ENCODE results near the gene CCDC7.
"Not testable (repeated sequence)": the region's sequence is repeated elsewhere in the genome, so short reads cannot be mapped to it uniquely, and the experiment has no call there.

CCDC7 gene

DNA sequence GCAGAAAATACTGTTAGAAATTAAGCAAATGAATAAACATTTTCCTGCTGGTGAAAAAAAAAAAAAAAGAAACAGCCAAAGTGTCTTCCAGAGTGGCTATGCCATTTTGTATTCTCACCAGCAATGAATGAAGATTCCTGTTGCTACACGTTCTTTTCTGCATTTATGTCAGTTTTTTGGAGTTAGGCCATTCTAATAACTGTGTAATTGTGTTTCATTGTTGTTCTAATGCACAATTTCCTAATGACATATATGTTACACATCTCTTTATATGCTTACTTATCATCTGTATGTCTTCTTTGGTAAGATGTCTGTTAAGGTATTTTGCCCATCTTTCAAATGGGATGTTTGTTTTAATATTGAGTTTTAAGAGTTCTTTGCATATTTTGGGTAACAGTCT, 298.4 kb downstream of the CCDC7 start:
- Histone ChIP-seq H3K27me3 (ENCODE audit: control insufficient read depth, insufficient read depth, low read length) (no peaks in the 10 kb centered on the region), H3K4me2 (ENCODE audit: low read length) (no peak overlapping the region), H3K4me1 (ENCODE audit: control insufficient read depth, insufficient read depth, low read length) (no peaks in the 10 kb centered on the region), H3K9me3 (replicated peaks; ENCODE audit: low read length) (no peaks in the 10 kb centered on the region), H3K9ac (ENCODE audit: low read depth, low read length) (no peak overlapping the region), H3K36me3 (ENCODE audit: insufficient read depth, low read length) (no peaks in the 10 kb centered on the region), H3K4me3 (ENCODE audit: low read length) (no peak overlapping the region)

DNA sequence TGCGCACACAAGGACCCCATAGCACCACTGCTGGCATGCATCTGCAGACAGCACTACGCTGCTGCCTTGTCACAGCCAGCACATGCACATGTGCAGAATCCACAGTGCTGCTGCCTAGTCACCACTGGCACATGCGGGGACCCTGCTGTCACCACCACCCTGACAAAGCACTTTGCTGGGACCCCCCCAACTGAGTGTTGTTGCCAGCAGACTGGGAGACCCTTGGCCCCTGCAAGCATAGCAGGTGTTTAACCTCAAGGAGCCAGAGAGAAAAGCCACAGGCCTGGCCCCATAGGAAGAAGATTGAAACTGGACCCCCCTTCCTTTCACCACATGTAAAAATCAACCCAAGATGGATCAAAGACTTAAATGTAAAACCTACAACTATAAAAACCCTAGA, 300.9 kb downstream of the CCDC7 start:
- Histone ChIP-seq H3K36me3 (ENCODE audit: insufficient read depth, low read length) (no peaks in the 10 kb centered on the region), H3K4me3 (ENCODE audit: low read length) (no peak overlapping the region), H3K4me1 (ENCODE audit: control insufficient read depth, insufficient read depth, low read length) (no peaks in the 10 kb centered on the region), H3K9ac (ENCODE audit: low read depth, low read length) (no peak overlapping the region), H3K27me3 (ENCODE audit: control insufficient read depth, insufficient read depth, low read length) (no peaks in the 10 kb centered on the region), H3K9me3 (replicated peaks; ENCODE audit: low read length) (no peaks in the 10 kb centered on the region), H3K4me2 (ENCODE audit: low read length) (no peak overlapping the region)

DNA sequence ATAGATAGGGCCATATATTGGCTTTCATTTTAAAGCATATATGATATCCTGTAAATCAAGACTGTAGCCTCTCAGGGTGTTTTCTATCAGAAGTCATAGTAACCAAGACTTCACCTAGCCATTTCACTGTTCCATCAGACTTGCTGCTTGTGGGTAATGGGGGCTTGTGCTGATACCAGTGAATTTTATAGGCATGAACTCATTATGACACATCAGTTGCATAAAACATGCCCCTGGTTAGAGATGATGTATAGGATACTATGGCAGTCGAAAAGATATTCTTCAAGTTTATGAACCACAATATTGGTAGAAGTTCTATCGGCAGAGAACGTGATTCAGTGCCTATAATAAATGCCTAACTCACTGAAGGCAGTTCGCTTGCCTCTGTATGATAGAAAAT, 305.6 kb downstream of the CCDC7 start:
- Histone ChIP-seq H3K4me2 (ENCODE audit: low read length) (no peak overlapping the region), H3K9ac (ENCODE audit: low read depth, low read length) (no peak overlapping the region), H3K4me1 (ENCODE audit: control insufficient read depth, insufficient read depth, low read length) (no peaks in the 10 kb centered on the region), H3K9me3 (replicated peaks; ENCODE audit: low read length) (no peaks in the 10 kb centered on the region), H3K36me3 (ENCODE audit: insufficient read depth, low read length) (no peaks in the 10 kb centered on the region), H3K4me3 (ENCODE audit: low read length) (no peak overlapping the region), H3K27me3 (ENCODE audit: control insufficient read depth, insufficient read depth, low read length) (no peaks in the 10 kb centered on the region)

DNA sequence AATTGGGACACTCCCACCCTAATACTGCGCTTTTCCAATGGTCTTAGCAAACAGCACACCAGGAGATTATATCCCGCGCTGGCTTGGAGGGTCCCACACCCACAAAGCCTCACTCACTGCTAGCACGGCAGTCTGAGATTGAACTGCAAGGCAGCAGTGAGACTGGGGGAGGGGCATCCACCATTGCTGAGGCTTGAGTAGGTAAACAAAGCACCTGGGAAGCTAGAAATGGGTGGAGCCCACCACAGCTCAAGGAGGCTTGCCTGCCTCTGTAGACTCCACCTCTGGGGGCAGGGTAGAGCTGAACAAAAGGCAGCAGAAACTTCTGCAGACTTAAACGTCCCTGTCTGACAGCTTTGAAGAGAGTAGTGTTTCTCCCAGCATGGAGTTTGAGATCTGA, 309.0 kb downstream of the CCDC7 start:
- H3K4me1 ChIP-seq (ENCODE audit: control insufficient read depth, insufficient read depth, low read length); H3K9ac ChIP-seq (ENCODE audit: low read depth, low read length); H3K27me3 ChIP-seq (ENCODE audit: control insufficient read depth, insufficient read depth, low read length); H3K4me2 ChIP-seq (ENCODE audit: low read length); H3K36me3 ChIP-seq (ENCODE audit: insufficient read depth, low read length); H3K4me3 ChIP-seq (ENCODE audit: low read length); H3K9me3 ChIP-seq (replicated peaks; ENCODE audit: low read length): not testable (repeated sequence)

DNA sequence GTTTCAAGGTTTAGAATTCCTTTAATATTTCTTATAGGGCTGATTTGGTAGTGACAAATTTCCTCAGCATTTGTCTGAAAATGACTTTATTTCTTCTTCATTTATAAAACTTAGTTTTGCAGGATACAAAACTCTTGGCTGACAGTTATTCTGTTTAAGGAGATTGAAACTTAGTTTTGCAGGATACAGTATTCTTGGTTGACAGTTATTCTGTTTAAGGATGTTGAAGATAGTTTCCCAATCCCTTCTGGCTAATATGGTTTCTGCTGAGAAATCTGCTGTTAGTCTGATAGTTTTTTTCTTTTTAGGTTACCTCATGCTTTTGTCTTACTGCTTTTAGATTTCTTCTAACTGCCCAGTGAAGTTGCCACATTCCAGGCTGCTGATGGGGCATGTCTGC, 325.3 kb downstream of the CCDC7 start:
- H3K4me2 ChIP-seq (ENCODE audit: low read length) = no peak overlapping the region
- no peaks in the 10 kb centered on the region for H3K36me3 ChIP-seq (ENCODE audit: insufficient read depth, low read length)
- no peak overlapping the region for H3K4me3 ChIP-seq (ENCODE audit: low read length)
- H3K9me3 ChIP-seq (replicated peaks; ENCODE audit: low read length) = peaks cover 9% of the 10 kb centered on the region
- no peak overlapping the region for H3K9ac ChIP-seq (ENCODE audit: low read depth, low read length)
- no peaks in the 10 kb centered on the region for H3K27me3 ChIP-seq (ENCODE audit: control insufficient read depth, insufficient read depth, low read length)
- H3K4me1 ChIP-seq (ENCODE audit: control insufficient read depth, insufficient read depth, low read length) = no peaks in the 10 kb centered on the region

DNA sequence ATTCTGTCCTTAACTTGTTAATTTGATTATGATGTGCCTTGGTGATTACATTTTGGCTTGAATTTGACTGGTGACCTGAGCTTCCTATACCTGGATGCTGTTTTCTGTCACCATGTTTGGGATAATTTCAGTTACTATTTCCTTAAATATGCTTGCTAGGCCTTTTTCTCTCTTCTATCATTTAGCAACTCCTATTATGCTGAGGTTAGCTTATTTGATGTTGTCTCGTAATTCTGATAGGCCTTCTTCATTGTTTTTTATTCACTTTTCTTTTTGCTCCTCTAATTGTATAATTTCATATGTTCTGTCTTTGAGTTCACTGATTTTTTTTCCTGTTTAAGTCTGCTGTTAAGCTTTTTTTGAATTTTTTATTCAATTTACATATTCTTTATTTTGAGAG, 327.2 kb downstream of the CCDC7 start:
- Histone ChIP-seq H3K4me1 (ENCODE audit: control insufficient read depth, insufficient read depth, low read length) (no peaks in the 10 kb centered on the region), H3K9ac (ENCODE audit: low read depth, low read length) (no peak overlapping the region), H3K4me2 (ENCODE audit: low read length) (no peak overlapping the region), H3K9me3 (replicated peaks; ENCODE audit: low read length) (peaks cover 9% of the 10 kb centered on the region), H3K4me3 (ENCODE audit: low read length) (no peak overlapping the region), H3K36me3 (ENCODE audit: insufficient read depth, low read length) (no peaks in the 10 kb centered on the region), H3K27me3 (ENCODE audit: control insufficient read depth, insufficient read depth, low read length) (no peaks in the 10 kb centered on the region)

DNA sequence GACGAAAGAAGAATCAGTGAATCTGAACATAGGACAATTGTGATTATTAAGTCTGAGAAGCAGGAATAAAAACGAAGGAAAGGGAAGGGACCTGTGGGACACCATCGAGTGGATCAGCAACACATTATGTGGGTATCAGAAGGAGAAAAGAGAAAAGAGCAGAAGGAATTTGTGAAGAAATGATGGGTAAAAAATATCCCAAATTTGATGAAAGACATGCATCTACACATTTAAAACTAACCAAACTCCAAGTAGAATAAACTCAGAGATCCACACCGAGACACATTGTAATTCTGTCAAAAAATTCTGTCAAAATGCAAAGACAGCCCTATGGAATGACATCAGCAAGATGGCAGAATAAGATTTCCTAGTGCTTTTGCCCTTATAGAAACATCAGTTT, 341.0 kb downstream of the CCDC7 start:
- H3K27me3 ChIP-seq (ENCODE audit: control insufficient read depth, insufficient read depth, low read length) = no peaks in the 10 kb centered on the region
- H3K4me1 ChIP-seq (ENCODE audit: control insufficient read depth, insufficient read depth, low read length) = no peaks in the 10 kb centered on the region
- H3K4me3 ChIP-seq (ENCODE audit: low read length) = no peak overlapping the region
- no peak overlapping the region for H3K4me2 ChIP-seq (ENCODE audit: low read length)
- H3K9ac ChIP-seq (ENCODE audit: low read depth, low read length) = no peak overlapping the region
- H3K36me3 ChIP-seq (ENCODE audit: insufficient read depth, low read length) = no peaks in the 10 kb centered on the region
- H3K9me3 ChIP-seq (replicated peaks; ENCODE audit: low read length) = no peaks in the 10 kb centered on the region

DNA sequence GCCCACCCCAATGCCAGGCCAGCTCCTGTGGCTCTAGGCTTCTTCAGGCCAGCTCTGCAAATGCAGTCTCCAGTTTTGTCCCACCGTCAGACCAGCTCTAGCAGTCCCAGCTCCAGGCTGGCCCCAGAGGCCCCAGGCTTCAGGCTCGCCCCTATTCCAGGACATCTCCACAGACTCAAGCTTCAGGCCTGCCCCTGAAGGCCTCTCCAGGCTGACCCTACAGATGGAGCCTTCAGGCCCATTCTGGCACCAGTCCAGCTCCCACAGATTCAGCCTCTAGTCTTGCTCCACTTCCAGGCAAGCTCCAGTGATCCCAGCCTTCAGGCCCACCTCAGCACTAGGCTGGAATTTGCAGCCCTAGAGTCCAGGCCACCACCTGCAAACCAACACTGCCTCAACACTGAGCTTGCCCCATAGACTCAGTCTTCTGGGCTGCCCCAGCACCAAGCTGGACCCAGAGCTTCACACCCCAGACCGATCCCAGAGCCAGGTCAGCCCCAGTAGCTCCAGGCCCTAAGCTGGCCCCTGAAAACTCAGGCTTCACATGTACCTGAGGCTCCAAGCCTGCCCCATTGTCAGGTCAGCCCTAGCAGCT, 341.8 kb downstream of the CCDC7 start:
- no peaks in the 10 kb centered on the region for H3K36me3 ChIP-seq (ENCODE audit: insufficient read depth, low read length)
- H3K9ac ChIP-seq (ENCODE audit: low read depth, low read length) = no peak overlapping the region
- no peaks in the 10 kb centered on the region for H3K9me3 ChIP-seq (replicated peaks; ENCODE audit: low read length)
- no peaks in the 10 kb centered on the region for H3K27me3 ChIP-seq (ENCODE audit: control insufficient read depth, insufficient read depth, low read length)
- no peaks in the 10 kb centered on the region for H3K4me1 ChIP-seq (ENCODE audit: control insufficient read depth, insufficient read depth, low read length)
- no peak overlapping the region for H3K4me3 ChIP-seq (ENCODE audit: low read length)
- H3K4me2 ChIP-seq (ENCODE audit: low read length) = no peak overlapping the region

DNA sequence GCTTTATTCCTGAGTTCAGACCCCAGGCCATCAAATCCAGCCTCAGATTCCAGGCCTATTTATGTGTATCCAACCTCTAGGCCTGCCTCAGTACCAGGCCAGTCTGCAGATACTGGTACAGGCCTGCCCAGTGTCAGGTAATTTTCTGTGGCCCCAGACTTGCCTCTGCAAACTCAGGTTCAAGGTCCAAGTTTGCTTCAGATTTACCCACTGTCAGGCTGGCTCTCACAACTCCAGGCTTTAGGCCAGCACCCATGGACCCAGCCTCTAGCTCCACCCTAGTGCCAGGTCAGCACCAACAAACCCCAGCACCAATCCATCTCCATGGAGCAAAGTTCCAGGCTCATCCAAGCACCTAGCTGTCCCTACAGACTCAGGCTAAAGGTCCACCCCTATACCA, 342.4 kb downstream of the CCDC7 start:
- H3K4me2 ChIP-seq (ENCODE audit: low read length) = no peak overlapping the region
- H3K4me1 ChIP-seq (ENCODE audit: control insufficient read depth, insufficient read depth, low read length) = no peaks in the 10 kb centered on the region
- no peak overlapping the region for H3K9ac ChIP-seq (ENCODE audit: low read depth, low read length)
- H3K4me3 ChIP-seq (ENCODE audit: low read length) = no peak overlapping the region
- no peaks in the 10 kb centered on the region for H3K27me3 ChIP-seq (ENCODE audit: control insufficient read depth, insufficient read depth, low read length)
- H3K36me3 ChIP-seq (ENCODE audit: insufficient read depth, low read length) = no peaks in the 10 kb centered on the region
- no peaks in the 10 kb centered on the region for H3K9me3 ChIP-seq (replicated peaks; ENCODE audit: low read length)

DNA sequence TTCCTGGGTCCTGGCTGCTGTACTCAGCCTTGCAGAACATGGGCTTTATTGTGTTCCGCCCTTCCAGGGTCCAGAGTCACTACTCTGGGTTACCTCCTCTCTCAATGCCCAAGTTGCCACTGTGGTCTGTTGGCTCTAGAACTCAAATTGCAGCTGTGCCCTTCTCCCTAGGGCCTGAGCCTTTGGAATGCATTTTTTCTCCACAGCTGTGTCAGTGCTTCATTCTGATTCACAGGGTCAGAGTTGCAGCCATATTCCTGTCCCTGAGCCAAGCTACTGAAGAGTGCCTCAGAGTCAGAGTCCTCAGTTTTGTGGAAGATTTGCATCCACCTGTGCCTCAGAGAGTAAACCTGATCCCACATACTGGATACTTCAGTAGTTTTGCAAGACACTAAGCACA, 344.5 kb downstream of the CCDC7 start:
- no peak overlapping the region for H3K4me2 ChIP-seq (ENCODE audit: low read length)
- H3K36me3 ChIP-seq (ENCODE audit: insufficient read depth, low read length) = no peaks in the 10 kb centered on the region
- H3K27me3 ChIP-seq (ENCODE audit: control insufficient read depth, insufficient read depth, low read length) = no peaks in the 10 kb centered on the region
- no peaks in the 10 kb centered on the region for H3K9me3 ChIP-seq (replicated peaks; ENCODE audit: low read length)
- no peaks in the 10 kb centered on the region for H3K4me1 ChIP-seq (ENCODE audit: control insufficient read depth, insufficient read depth, low read length)
- no peak overlapping the region for H3K4me3 ChIP-seq (ENCODE audit: low read length)
- H3K9ac ChIP-seq (ENCODE audit: low read depth, low read length) = no peak overlapping the region

DNA sequence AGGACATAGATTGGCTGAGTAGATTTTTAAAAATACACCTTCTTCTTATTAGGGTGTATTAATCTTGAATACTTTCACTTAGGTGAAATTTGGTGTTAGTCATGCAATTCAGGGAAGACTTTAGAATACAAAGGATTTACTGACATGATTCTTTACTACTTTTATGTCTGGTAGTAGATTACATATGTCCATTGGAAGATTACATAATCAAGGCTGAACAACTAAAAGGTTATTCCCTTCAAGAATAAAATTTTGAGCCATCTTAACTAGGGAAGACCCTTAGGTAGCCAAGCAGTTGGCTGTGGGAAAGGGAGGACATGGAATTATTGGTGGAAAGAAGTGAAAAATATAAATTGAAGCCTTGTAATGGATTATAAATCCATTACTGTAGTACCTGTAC, 347.1 kb downstream of the CCDC7 start:
- H3K4me2 ChIP-seq (ENCODE audit: low read length) = no peak overlapping the region
- H3K4me3 ChIP-seq (ENCODE audit: low read length) = no peak overlapping the region
- no peaks in the 10 kb centered on the region for H3K36me3 ChIP-seq (ENCODE audit: insufficient read depth, low read length)
- H3K9me3 ChIP-seq (replicated peaks; ENCODE audit: low read length) = no peaks in the 10 kb centered on the region
- no peaks in the 10 kb centered on the region for H3K4me1 ChIP-seq (ENCODE audit: control insufficient read depth, insufficient read depth, low read length)
- H3K27me3 ChIP-seq (ENCODE audit: control insufficient read depth, insufficient read depth, low read length) = no peaks in the 10 kb centered on the region
- no peak overlapping the region for H3K9ac ChIP-seq (ENCODE audit: low read depth, low read length)

DNA sequence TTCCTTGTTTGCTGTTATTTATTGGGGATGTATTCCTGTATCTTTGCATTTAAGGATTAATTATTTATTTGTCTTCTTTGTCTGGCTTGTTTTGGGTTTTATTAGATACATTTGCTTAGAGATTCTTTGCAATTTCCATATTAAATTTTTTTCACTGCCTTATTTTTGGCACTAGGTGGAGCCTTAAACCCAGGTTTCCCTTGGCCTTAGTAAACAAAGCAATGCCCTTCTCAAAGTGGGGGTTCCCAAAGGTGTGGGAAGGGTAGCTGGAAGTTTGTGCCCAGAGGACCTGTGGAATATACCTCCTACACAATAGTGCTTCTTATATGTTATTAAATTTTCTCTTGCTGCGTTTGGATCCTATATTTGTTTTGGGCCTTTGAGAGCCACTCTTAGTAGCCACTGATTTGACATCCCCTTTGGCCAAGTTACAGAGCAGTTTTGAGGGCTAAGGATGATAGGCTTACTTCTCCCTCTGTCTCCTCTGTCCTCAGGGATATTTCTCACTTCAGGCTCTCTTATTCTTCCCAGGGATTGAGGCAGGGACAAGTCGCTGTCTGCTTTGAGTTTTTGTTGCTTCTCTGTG, 349.8 kb downstream of the CCDC7 start:
- H3K4me2 ChIP-seq (ENCODE audit: low read length) = no peak overlapping the region
- no peaks in the 10 kb centered on the region for H3K4me1 ChIP-seq (ENCODE audit: control insufficient read depth, insufficient read depth, low read length)
- no peaks in the 10 kb centered on the region for H3K27me3 ChIP-seq (ENCODE audit: control insufficient read depth, insufficient read depth, low read length)
- no peaks in the 10 kb centered on the region for H3K9me3 ChIP-seq (replicated peaks; ENCODE audit: low read length)
- no peak overlapping the region for H3K4me3 ChIP-seq (ENCODE audit: low read length)
- H3K36me3 ChIP-seq (ENCODE audit: insufficient read depth, low read length) = no peaks in the 10 kb centered on the region
- no peak overlapping the region for H3K9ac ChIP-seq (ENCODE audit: low read depth, low read length)
